GM12864 (cell line): ENCODE data around the gene ANKS3.
A peak's percentile ranks its signal among the peaks of the same experiment; 100 is the strongest.
"Not testable (repeated sequence)": the region's sequence is repeated elsewhere in the genome, so short reads cannot be mapped to it uniquely, and the experiment has no call there.

Experiments used
- DNase-seq: peaks from one replicate; pipeline ENCODE4 v3.0.0-alpha.2; 2011; ENCODE audit warnings: low read depth
- H3K4me3 ChIP-seq: 2 replicates; pipeline ENCODE4 v1.5.1; 2011; ENCODE audit warnings: mild to moderate bottlenecking, low read depth, low read length, control low read depth
- TF ChIP-seq, protein P1 (sequence below): IDR thresholded peaks from 2 replicates; pipeline ENCODE4 v1.5.1; 2011; ENCODE audit warnings: low read depth, mild to moderate bottlenecking, moderate library complexity, low read length, control low read depth, inconsistent platforms; ENCODE audit errors: missing control alignments

Gene ANKS3

DNA sequence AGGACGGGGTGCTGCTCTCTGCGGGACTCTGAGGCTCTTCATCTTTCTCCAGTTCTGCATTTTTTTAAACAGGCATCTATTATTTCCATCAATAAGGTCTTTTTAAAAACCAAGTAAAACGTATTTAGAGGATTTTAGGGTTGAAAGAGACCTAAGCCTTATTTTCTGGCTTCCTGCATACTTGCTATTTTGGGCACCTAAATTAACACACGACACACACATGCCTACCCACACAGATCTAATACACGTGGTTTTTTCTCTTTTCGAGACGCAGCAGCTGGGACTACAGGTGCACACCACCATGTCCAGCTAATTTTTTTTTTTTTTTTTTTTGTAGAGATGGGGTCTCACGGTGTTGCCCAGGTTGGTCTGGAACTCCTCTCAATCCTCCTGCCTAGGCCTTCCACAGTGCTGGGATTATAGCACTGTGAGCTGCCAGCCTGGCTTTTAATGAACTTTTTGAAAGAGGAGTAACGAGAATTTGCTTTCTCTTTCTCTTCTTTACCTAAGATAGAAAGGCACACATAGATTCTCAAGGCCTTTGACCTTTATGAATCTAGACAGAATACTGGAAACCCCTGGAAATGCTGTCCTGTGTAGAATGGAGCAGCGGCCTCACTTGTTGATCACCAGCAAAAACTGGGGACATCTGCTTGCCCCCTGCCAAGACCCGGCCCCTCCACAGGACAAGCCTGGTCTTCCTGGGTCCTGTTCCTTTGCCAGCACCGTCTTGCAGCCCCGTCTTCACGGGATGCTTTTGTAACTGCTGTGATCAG is 14.0 kb upstream of the ANKS3 start:
- TF ChIP-seq, protein P1, sequence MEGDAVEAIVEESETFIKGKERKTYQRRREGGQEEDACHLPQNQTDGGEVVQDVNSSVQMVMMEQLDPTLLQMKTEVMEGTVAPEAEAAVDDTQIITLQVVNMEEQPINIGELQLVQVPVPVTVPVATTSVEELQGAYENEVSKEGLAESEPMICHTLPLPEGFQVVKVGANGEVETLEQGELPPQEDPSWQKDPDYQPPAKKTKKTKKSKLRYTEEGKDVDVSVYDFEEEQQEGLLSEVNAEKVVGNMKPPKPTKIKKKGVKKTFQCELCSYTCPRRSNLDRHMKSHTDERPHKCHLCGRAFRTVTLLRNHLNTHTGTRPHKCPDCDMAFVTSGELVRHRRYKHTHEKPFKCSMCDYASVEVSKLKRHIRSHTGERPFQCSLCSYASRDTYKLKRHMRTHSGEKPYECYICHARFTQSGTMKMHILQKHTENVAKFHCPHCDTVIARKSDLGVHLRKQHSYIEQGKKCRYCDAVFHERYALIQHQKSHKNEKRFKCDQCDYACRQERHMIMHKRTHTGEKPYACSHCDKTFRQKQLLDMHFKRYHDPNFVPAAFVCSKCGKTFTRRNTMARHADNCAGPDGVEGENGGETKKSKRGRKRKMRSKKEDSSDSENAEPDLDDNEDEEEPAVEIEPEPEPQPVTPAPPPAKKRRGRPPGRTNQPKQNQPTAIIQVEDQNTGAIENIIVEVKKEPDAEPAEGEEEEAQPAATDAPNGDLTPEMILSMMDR: no peak
- DNase-seq: no peak
- no peak overlapping the region for H3K4me3 ChIP-seq

DNA sequence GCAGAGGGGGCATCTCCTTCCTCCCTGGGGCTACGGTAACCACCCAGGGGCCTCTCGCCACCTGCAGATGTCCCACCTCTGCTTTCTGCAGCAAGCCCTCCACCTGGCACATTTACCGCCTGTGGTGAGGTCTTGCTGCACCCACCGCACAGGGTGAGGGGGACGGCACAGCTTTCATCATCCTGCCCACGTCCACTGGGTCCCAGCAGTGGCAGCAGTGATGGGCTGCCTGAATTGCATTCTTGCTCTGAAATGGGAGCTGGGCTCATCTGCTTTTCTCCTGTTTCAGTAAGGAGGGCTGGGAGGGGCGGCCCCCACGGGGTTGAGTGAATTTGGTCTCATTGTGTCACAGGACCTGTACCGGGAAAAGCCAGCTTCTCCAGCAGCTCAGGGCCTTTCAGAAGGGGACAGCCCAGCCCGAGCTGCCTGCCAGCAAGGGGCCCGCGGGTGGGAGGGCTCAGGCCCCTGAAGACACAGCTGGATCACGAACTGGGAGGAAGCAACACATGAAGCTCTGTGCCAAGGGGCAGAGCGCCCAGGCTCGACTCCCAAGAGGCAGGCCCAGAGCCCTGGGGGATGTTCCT is 13.0 kb upstream of the ANKS3 start:
- DNase-seq: no peak
- H3K4me3 ChIP-seq: no peak overlapping the region
- TF ChIP-seq, protein P1: no peak

DNA sequence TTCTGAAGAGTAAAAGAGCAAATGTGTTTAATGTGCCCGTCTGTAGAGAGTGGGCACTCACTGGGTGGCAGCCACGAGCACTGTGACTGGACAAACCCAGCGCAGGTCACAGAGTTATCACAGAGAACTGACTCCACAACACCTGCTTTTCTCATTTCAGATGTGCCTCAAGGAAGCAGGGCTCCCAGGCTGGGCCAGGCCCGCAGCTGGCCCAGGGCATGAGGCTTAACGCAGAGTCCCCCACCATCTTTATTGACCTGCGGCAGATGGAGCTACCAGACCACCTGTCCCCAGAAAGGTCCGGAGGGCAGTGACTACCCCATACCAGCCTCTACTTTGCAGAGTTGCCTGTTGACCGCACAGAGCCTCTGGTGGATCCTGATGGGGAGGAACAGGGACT is 12.1 kb upstream of the ANKS3 start:
- H3K4me3 ChIP-seq: no peak overlapping the region
- DNase-seq: no peak
- TF ChIP-seq, protein P1: no peak

DNA sequence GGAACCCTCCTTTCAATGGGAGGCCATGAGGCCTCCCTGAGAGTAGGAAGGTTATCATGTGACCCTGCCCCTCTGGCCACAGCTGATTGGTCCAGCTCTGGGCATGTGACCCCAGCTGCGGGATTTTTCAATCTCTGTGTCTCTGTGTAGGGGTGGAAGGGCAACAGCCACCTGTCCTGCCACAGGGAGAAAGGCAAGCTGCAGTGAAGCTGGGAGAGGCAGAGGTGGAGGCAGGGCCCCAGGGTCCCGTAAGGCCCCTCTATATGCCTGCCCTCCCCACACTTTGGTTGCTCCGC is 11.2 kb upstream of the ANKS3 start:
- TF ChIP-seq, protein P1: no peak
- DNase-seq: no peak
- no peak overlapping the region for H3K4me3 ChIP-seq

DNA sequence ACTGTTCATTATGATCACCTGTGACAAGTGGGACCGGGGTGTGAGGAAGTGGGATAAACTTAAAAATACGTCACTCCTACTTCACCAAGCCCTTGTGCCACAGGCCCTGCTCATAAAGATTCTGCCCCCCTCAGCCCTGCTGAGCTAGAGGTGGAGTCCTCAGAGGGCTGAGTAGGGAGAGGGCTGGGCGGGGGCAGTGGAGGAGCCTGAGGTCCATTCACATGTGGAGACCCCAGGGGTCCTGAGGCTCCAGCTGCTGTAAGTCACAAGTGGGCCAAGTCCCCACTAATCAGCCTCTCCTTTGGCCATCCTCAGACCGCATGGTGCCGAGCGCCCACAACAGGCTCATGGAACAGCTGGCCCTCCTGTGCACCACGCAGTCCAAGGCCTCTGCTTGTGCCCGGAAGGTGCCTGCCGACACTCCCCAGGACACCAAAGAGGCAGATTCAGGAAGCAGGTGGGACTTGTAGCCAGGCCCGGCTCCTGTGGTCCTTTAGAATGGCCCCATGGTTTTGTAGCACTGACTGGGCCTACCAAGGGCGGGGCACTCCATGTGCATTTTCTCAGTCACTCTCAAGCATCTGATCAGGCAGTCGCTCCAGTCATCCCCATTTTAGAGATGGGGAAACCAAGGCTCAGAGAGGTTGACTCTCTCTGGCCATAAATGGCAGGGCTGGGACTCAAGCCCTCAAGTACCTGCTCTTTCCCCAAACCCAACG is 10.6 kb upstream of the ANKS3 start:
- TF ChIP-seq, protein P1: no peak
- no peak overlapping the region for H3K4me3 ChIP-seq
- DNase-seq: no peak

DNA sequence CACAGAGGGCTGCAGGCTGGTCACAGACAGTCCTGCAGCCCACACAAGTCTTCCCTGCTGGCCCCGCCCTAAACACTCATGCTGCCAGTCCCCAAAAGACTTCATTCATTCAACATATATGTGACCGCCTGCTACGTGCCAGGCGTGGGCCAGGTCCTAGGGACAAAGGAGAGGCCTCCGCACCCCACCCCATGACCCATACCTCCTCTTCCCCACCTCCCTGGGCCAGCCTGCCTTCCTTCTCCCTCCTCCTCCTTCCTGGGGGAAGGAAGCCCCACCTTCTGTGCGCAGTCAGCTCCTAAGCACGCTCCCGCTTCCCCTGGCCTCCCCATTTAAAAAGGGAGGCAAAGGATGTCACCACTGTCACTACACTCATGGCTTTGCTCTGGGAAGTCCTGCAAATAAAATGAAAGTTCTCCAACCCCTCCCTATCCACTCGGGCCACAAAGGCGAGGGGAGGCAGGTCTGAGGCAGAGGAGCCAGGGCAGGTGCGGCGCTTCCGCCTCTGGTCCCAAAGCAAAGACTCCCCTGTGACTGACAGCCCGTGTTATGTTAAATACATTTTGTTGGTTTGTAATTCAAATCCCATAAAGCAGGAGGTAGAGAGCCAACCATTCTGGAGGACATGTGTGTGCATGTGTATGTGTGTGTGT is 9.3 kb upstream of the ANKS3 start:
- TF ChIP-seq, protein P1: no peak
- no peak for DNase-seq
- H3K4me3 ChIP-seq: peak overlapping the region; percentile 44

DNA sequence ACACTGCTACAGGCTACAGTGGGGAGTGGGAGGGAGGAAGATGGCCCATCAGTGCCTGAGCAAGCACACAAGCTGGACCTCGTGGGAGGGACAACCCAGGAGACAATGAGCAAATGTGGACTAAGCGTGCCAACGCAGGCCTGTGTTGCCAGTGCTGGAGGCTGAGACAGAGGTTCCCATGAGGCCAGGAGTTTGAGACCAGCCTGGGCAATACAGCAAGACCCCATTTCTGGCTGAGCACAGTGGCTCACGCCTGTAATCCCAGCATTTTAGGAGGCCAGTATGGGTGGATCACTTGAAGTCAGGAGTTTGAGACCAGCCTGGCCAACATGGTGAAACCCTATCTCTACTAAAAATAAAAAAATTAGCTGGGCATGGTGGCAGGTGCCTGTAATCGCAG is 4.3 kb upstream of the ANKS3 start:
- H3K4me3 ChIP-seq, DNase-seq: not testable (repeated sequence)
